Measurements from ENCODE around the gene PSMG3. TPM values are rescaled to one million over a fixed set of nuclear protein-coding genes. Genes with fewer than 3 reads are reported as not detected.

Gene PSMG3, protein sequence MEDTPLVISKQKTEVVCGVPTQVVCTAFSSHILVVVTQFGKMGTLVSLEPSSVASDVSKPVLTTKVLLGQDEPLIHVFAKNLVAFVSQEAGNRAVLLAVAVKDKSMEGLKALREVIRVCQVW
- 86.5 and 87.9 TPM in 2 replicates for total RNA-seq (2014; rRNA removed; shearing (Covaris generic))

DNA sequence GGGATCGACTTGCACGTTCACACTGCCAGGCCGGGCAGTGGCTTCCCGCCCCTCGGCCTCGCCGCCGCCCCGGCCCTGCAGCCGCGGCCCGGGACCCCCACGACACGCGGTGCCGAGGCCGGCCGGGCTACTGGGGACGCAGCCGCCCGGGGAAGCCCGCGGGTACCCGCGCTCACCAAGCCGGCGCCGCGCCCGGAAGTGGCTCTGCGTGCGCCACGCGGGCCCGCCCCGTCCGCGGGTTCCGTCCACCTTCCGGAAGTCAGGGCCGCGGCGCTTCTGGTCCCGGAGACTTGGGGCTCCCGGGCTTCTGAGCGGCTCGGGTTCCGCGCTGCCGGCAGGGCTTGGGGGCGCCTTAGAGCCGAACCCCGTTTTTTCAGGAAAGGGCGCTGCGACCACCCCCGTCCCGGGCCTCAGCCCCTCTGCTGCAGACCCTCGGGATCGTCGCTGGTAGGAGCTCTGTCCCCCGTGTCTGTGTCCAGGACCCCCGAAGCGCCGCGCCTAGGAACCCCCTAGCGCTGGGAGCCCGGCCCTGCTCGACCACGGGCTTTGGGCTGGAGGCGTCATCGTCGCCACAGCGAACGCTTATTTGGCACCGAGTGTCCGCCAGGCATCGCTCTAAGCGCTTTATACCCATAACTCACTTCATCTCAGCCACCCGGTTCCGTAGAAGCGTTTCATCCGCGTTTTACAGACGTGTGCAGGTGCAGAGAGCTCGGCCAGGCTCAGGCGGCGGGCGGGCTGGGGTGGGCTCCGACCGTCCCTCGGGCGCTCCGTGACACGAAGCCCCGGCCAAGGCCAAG is at the start of gene PSMG3:
Gene PSMG3 (minus strand): TSS at position 200 of the 800 bp plus-strand sequence. CDS start 693 bp downstream, outside the sequence.
- DNase-seq (ENCODE audit: low read depth): peak; percentile 91

DNA sequence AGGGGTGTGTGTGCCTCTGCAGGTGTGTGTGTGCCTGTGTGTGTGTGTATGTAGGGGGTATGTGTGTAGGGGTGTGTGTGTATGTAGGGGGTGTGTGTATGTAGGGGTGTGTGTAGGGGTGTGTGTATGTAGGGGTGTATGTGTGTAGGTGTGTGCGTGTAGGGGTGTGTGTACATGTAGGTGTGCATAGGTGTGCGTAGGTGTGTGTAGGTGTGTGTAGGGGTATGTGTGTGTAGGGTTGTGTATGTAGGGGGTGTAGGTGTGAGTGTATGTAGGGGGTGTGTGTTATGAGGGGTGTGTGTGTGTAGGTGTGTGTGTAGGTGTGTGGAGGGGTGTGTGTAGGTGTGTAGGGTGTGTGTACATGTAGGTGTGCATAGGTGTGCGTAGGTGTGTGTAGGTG is 48.6 kb upstream of the PSMG3 start:
- no peak for DNase-seq (ENCODE audit: low read depth)

DNA sequence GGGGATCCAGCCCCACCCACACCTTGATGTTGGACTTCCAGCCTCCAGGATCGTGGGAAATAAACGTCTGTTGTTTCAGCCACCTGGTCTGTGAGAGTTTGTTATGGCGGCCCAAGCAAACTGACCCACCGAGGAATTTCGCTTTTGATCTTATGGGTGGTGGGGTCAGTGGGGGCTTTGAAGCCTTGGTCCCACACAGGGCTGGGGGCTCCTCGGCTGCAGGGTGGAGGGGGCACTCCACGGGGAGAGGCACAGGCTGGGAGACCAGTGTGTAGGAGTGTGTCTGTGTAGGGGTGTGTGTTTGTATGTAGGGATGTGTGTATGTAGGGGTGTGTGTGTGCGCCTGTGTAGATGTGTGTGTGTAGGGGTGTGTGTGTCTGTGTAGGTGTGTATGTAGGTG is 48.1 kb upstream of the PSMG3 start:
- DNase-seq (ENCODE audit: low read depth): no peak

DNA sequence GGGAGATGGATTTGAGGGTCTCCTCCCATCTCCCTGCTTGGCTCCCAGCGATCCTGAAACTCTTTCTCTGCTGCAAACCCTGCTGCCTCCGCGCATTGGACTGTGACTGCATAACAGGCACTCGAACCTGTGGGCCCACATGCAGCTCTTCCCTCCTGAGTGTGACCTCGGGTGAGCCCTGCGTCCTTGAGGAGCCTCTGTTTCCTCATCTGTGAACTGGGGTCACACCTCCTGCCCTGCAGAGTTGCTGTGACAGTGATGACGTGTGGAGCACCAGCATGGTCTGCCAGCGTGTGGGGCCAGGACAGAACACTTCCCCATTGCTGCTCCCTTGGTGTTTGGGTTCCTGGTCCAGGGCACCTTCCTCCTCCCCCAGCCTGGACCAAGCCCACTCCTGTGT is 46.9 kb upstream of the PSMG3 start:
- DNase-seq (ENCODE audit: low read depth): no peak

DNA sequence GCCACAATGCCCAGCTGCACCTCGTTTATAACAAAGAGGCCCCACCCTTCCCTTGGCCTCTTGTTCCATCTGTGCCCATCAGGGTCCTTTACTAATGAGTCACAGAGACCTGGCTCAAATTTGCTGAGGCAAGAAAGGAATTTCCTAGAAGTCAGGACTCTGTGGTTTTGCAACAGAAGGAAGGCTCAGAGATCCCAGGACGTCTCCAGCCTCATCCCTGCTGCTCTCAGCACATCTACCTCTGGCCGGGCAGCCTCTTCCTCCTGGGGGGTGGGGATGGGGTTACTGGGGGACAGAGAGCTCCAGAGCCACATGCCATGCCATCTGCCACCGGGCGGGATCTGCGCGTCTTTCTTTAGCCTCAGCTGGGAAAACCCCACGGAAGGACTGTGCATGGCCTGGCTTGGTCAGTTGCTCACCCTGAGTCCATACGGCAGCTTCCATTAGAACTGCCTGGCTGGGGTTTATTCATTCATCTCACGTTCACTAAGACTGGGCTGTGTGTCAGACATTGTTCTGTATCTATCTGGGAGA is 41.9 kb upstream of the PSMG3 start:
- DNase-seq (ENCODE audit: low read depth): peak; percentile 96

DNA sequence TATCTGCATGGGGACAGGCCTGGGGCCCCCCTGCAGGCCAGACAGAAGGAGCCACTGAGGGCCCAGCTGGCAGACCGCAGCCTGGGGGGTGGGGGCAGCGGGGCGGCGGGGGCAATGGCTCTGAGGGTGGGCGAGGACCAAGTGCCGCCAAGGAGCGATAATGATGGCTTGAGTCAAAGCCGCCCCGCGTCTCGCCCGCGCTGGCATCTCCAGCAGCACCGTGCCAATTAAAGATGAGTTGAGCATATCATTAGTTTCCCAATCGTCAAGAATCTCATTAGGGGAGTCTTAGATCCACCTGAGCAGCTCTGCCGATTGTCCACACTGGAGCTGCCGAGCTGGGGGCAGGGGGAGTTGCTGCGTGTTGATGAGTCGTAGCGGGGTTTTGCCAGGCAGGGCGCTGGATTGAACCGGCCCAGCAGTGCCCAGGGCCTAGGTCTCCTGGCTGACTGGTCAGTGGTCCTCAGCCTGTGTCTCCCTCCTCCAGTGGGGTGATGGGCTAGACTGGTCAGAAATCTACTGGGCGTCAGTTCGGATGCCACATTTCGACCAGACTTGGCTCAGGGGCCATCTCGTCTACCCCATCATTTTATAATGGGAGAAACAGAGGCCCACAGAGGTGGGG is 41.0 kb upstream of the PSMG3 start:
- DNase-seq (ENCODE audit: low read depth): peak; percentile 34

DNA sequence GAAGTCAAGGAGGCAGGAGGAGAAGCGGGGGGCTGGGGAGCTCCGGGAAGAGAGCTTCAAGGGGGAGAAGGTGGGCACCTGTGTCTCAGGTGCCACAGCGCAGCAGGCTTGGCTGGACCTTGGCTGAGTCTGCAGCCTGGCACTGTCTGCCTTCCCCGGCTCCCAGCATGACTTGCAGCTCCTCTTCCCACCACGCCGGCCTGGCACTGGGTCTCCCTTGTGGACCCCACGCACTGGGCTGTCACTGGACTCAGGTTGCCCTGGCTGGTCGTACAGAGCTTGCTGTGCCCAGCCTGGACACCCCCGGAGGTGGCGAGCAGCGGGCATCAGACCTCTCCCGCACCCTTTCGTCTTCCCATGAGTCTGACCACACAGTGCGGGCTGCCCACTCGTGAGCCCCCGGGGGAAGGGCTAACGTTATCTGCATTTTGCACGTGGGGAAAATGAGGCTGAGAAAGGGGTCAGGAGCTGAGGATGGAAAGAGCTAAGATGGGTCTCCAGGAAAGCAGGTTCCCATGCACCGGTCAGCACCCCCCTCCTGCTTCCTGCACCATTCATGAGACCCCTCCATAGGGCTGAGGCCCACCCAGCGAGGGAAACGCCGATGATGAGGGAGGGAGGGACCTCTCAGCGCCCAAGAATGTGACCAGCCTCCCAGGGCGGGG is 40.3 kb upstream of the PSMG3 start:
- DNase-seq (ENCODE audit: low read depth): no peak

DNA sequence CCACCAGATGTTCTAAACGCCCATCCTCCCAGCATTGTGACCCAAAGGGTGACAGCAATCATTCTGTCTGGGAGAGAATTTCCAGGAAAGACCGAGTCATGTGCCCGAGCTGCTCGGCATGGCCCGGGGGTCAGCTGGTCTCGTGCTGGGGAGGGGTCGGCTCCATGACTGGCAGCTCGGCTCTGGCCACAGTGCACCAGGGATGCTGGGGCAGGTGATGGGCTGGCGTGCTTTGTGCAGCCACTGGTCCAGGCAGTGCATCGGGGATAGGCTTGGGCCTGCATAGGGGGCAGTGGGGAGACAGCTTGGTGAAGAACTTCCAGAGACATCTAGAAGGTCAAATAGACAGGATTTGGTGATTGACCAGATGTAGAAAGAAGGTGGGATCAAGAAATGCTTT is 39.2 kb upstream of the PSMG3 start:
- no peak for DNase-seq (ENCODE audit: low read depth)

DNA sequence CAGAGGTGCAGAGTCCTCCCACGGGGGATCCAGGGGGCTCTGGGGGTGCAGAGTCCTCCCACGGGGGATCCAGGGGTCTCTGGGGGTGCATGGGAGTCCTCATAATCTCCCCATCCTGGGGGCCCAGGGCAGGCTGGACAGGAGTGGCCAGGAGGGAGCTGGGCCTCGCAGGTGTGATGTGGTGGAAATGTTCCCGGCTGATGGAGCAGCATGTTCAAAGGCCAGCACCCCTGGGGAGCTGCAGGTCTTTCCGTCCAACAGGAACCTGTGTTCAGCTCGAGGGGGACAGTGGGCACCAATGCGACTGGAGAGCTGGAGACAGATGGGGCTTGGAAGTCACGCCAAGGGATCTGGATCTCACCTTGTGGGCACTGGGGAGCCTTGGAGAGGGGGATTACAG is 38.5 kb upstream of the PSMG3 start:
- DNase-seq (ENCODE audit: low read depth): no peak

DNA sequence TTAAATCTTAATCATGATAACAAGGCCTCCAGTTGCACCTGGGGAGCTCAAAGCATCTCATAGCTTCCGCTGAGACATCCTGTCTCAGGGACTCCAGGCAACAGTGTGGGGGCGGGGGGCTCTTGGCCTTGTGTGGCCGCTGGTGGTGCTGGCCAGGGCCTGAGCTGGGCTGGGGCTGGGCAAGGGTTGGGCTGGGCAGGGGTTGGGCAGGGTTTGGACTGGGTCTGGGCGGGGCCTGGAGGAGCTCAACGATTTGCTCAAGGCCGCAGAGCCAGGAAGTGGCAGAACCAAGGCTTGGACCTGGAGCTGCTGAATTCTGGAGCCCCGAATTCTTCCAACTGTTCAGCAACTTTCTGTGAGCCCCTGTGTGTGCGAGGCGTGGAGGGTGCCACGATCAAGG is 37.9 kb upstream of the PSMG3 start:
- DNase-seq (ENCODE audit: low read depth): no peak

DNA sequence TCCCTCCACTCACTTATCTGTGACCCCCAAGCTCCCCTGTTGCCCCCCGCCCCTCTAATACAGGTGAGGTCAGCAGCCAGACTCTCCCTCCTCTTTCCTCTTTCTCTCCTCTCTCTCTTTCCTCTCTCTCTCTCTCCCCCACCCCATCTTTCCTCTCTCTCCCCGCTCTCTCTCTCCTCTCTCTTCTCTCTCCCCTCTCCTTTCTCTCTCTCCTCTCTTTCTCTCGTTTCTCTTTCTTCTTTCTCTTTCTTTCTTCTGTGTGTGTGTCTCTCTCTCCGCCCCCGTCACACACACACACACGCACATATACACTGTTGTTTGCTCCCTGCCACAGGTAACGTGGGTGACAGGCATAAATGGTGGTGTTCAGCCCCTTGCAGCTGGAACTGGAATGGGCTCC is 37.2 kb upstream of the PSMG3 start:
- no peak for DNase-seq (ENCODE audit: low read depth)

DNA sequence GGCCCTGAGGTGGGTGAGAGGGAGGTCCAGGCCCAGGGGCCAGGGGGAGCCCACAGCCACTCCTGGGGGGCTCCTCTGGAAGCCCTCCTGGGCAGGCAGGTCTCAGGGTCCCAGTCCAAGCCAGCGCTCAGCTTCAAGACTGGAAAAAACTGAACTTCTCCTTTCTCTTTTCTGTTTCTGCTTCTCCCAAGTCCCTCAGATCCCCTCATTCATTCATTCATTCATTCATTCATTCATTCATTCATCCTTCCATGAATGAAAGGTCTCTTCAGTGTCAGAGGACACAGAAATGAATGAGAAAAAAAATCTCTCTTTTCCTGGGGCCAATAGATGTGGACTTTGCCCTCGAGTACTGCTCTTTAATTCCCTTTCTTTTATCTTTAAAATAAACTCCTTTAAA is 34.6 kb upstream of the PSMG3 start:
- DNase-seq (ENCODE audit: low read depth): no peak

DNA sequence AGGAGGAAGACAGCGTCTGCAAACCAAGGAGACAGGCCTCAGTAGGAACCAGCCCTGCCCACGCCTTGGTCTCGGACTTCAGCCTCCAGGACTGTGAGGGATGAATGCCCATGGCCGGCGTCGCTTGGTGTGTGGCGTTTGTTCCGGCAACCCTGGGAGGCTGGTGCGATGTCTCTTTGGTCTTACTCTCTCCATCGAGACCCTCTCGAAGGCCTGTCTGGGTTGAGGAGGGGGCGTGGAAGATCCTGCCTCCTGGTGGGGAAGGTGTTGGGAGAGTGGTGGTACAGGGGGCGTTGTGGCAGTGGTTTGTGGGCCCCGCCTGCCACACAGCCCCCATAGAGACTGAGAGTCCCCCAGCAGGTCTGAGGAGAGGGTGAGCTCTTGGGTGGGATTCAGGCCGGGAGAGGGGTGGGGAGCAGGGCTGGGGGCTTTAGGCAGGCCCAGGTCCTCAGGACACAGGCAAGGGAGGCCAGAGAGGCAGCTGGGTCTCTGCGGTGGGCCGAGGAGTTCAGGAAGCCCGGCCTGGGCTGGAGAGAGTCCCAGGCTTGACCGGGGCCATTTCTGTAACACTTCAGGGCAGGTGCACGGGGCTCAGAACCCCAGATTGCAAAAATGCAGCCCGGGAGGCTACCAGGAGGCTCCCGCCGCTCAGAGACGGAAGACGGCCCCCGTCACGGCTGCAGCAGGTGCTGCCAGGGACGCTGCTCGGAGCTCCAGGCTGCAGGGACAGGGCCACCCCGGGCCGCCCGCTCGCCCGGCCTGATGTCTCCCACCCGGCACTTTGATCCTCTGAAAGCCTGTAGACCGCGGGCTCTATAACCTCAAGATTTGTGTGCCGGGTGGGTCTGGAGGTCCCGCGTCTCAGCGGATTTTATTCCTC is 33.8 kb upstream of the PSMG3 start:
- no peak for DNase-seq (ENCODE audit: low read depth)

DNA sequence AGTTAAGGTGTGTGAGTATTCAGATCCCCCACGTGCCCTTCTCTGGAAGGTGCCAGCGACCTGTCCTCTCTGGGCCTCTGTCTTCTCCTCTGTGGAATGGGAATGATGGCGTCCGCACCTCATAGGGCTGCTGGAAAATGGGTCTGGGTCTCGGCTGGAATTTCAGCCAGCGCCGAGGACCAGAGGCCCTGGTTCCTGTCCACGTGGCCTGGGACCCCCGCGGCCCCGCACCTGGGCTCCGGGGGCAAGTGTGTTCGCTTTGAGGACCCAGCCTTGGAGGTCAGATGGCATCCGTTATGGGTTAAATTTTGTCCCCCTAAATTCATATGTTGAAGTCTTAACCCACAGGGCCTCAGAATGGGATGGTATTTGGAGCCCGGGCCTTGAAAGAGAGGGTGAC is 32.6 kb upstream of the PSMG3 start:
- DNase-seq (ENCODE audit: low read depth): no peak

DNA sequence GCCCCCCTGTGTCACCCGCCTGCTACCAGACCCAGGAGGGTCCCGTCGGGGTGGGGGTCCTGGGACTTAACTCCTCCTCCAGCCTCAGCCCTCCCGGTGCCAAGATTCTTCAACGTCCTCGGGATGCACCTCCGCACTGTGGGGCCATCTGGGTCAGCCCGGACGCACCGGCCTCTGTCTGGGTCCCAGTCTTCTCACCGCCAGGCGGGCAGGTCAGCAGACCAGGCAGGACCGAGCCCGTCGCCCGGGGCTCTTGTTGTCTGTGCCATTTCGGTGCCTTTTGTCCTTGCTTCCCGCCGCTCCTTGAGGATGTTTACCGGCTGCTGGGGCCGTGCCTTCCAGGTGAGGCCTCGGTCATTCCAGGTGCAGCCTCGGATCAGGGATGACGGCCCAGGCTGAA is 32.1 kb upstream of the PSMG3 start:
- no peak for DNase-seq (ENCODE audit: low read depth)

DNA sequence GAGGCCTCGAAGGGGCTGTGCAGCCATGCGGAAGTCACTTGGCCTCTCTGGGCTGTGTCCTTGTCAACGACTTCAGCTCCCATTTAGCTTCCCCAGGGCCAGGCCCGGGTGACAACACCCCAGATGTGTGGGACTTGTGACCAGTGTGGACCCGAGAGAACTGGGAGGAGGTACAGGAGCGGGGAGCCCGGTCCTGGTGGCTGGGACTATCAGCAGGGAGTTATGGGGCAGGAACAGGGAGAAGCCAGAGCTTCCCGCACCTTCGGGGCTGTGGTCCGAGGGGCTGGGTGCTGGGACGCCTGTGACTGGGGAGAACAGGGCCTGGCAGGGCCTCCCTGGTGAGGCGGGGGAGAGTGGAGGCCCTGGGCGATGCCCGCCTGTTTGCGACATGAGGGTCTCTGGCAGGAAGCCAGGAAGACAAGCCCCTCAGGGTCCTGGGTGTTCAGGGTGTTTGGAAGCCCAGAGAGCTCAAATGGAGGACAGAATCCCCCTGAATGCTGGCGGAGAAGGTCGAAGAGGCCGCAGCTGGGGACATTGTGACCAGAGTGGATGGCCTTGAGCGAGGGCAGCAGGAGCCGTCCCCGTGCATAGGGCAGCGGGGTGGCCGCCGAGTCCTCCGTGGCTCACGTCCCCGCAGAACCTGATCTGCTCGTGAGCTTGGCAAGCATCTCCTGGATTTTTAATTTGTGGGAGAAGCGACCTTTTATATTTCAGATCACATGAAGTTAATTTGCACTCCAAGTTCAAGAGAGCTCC is 30.0 kb upstream of the PSMG3 start:
- no peak for DNase-seq (ENCODE audit: low read depth)

DNA sequence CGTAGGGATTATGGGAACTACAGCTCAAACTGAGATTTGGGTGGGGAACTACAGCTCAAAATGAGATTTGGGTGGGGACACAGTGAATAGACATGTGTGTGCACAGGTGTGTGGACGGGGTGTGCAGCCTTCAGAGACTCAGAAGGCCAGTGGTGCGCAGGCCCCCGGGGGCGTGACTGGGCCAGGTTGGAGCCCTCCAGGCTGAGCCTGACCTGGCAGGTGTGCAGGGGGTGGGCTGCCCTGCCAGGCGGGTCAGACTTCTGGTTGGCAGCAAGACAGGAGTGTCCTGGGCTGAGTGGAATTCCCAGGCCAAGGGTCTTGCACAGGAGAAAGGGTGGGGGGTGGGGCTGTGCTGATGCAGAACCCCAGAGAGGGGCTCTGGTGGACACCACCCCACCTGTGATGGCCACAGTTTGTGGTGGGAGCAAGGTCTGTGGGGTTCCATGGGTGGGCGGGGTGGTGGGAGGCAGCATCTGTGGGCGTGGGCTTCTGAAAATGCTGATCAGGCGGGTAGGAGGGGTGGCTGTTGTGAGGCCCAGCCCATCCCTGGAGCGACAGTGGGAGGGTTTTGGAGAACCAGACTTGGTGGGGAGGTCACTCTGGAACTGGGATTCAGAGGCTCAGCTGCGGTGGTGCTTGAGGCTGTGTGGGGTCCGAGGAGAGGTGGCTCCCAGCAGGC is 29.3 kb upstream of the PSMG3 start:
- DNase-seq (ENCODE audit: low read depth): no peak

DNA sequence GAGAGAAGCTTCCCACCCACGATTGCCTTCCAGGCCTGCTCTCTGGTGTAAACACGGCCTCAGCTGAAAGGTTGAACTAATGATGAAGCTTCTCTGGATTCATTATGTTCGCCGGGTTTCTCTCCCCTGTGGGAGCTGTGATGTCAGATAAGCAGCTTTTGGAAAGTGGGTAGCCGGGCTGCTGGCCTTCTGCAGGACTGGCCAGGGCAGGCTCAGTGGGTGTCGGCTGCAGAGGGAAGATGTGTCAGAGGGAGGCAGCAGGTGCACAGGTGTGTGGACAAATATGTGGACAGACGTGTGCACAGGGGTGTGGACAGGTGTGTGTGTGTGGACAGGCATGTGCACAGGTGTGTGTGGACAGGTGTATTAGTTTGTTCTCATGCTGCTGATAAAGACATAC is 28.5 kb upstream of the PSMG3 start:
- DNase-seq (ENCODE audit: low read depth): no peak

DNA sequence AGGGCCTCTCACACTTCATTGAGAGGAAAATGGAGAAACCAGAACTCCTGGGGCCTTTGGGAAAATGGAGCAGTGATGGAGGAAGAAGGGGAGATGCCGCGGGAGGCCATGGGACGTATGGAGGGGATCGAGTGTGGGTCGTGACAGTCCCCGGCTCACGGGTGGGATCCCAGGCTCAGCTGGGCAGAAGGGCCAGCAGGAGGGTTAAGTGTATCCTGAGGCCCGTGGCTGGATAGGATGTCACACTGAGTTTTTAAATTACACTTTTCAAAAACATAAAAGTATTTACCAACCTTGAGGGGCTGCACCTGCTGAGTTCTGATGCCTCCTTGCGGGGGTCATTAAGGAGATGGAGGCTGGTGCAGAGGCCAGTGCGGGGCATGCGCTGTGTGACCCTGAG is 28.0 kb upstream of the PSMG3 start:
- DNase-seq (ENCODE audit: low read depth): no peak
